ENCODE data around the gene RGS5. TPM values are rescaled to one million over a fixed set of nuclear protein-coding genes. Genes with fewer than 3 reads are reported as not detected.

The RGS5 gene
- total RNA-seq, 1 experiment from 2014 or later, result 4.6 TPM

- no TSS peak for BruUV-seq (replicated peaks)
Observed at GRCh38 chr1:163205513-163205912, 2.8 kb upstream of the RGS5 start.

More at GRCh38 chr1:163205513-163205912, 2.8 kb upstream of the RGS5 start:
- Histone ChIP-seq H3K9me2 (ENCODE audit: insufficient read depth) (no peaks in the 10 kb centered on the region), H3K4me1 (ENCODE audit: control insufficient read depth in 1 of 2, insufficient read depth in 2 of 2, low read length in 2 of 2) (no peaks in the 10 kb centered on the region), H3K9me3 (ENCODE audit: control insufficient read depth in 1 of 2, insufficient read depth in 1 of 2, low read depth in 1 of 2, low read length in 2 of 2) (no peaks in the 10 kb centered on the region), H4K20me1 (ENCODE audit: insufficient read depth) (no peaks in the 10 kb centered on the region), H3K79me2 (ENCODE audit: insufficient read depth, low read length) (no peaks in the 10 kb centered on the region), H2AFZ (ENCODE audit: low read depth, low read length, poor library complexity, severe bottlenecking) (no peak overlapping the region), H3K27me3 (ENCODE audit: insufficient read depth, low read length) (no peaks in the 10 kb centered on the region), H3K27ac (ENCODE audit: low read depth, low read length) (no peak overlapping the region), H3K9ac (ENCODE audit: low read length) (no peak overlapping the region), H3K4me3 (replicated peaks in 1 of 2; ENCODE audit: low read depth in 1 of 2, low read length in 2 of 2) (no peak overlapping the region), H3K36me3 (ENCODE audit: control insufficient read depth in 1 of 2, insufficient read depth in 2 of 2, low read length in 2 of 2) (no peaks in the 10 kb centered on the region), H3K4me2 (ENCODE audit: low read length) (no peak overlapping the region)
- ChIA-PET RAD21 (ENCODE audit: low non-redundant PET in 1 of 2, low total read pairs in 2 of 2, uncharacterized antibody in 2 of 2, unreplicated experiment in 2 of 2) (no interaction called here), CTCF (no interaction called here), POLR2A (no interaction called here)
- no peak for TF ChIP-seq POLR2A (IDR thresholded peaks at IDR 0.05; ENCODE audit: borderline replicate concordance, extremely low read depth, insufficient read depth, insufficient read length)
- TF ChIP-seq, protein P1, sequence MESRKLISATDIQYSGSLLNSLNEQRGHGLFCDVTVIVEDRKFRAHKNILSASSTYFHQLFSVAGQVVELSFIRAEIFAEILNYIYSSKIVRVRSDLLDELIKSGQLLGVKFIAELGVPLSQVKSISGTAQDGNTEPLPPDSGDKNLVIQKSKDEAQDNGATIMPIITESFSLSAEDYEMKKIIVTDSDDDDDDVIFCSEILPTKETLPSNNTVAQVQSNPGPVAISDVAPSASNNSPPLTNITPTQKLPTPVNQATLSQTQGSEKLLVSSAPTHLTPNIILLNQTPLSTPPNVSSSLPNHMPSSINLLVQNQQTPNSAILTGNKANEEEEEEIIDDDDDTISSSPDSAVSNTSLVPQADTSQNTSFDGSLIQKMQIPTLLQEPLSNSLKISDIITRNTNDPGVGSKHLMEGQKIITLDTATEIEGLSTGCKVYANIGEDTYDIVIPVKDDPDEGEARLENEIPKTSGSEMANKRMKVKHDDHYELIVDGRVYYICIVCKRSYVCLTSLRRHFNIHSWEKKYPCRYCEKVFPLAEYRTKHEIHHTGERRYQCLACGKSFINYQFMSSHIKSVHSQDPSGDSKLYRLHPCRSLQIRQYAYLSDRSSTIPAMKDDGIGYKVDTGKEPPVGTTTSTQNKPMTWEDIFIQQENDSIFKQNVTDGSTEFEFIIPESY (IDR thresholded peaks at IDR 0.05; ENCODE audit: extremely low read depth, insufficient replicate concordance, low read length), result no peak
- no peak for TF ChIP-seq POLR2AphosphoS5 (IDR thresholded peaks at IDR 0.05; ENCODE audit: low read depth, low read length)
- no peak for TF ChIP-seq ZNF274 (IDR thresholded peaks at IDR 0.05; ENCODE audit: low read depth, low read length)
- no peak for TF ChIP-seq CTCF (IDR thresholded peaks at IDR 0.05 in 2 of 3, conservative IDR thresholded peaks at IDR 0.05 in 1 of 3; ENCODE audit: borderline replicate concordance in 1 of 3, insufficient read depth in 1 of 3, low read depth in 2 of 3, low read length in 2 of 3)
- no peak for TF ChIP-seq EGR1 (IDR thresholded peaks at IDR 0.05; ENCODE audit: low read depth)
- no peak for TF ChIP-seq SIN3A (IDR thresholded peaks at IDR 0.05; ENCODE audit: low read depth)
- ATAC-seq (no peak), DNase-seq (ENCODE audit: low read depth, low spot score) (no peak)
- intact Hi-C loops (cut with micrococcal nuclease), result no loop called here

Data from HCT116 (cell line).